VCaP (cell line): Measurements from ENCODE around the gene NFATC2IP.

Experiments used
- H3K27ac ChIP-seq: fragments of 450-650 bp; 2 replicates; pipeline ENCODE4 v1.5.1; 2017
- CTCF ChIP-seq: fragments of 450-650 bp; conservative IDR thresholded peaks from 2 replicates; pipeline ENCODE4 v1.5.1; 2017; ENCODE audit warnings: mild to moderate bottlenecking, moderate library complexity

Gene NFATC2IP

DNA sequence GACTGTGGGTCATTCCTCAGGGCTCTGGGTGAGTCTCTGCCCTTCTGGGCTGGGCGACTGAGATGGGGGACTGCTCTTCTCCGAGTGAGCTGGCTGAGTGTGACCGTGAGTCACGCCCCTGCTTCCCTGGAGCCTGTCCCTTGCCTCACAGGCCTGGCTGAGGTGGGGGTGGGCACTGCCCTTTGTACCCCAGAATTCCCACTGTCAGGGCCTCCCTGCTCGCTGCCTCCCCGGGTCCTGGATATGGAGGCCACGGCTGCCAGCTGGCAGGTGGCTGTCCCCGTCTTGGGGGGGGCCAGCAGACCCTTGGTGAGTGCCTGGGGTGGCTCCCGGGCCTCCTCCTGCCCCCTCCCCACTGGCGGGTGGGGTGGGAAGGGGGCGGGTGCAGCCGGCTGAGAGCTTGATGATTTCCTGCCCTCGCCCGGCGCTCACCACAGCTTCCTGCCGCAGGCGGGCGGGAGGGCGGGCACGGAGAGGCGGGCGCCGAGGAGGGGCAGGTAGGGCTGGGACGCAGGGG, 33.9 kb downstream of the NFATC2IP start, which contains the start of gene LAT:
LAT (plus strand) TSS at position 434 of the 517 bp plus-strand sequence. CDS start 366 bp downstream, outside the sequence.
- no peak for TF ChIP-seq CTCF
- H3K27ac ChIP-seq, result no peak within 1 kb of the TSS

DNA sequence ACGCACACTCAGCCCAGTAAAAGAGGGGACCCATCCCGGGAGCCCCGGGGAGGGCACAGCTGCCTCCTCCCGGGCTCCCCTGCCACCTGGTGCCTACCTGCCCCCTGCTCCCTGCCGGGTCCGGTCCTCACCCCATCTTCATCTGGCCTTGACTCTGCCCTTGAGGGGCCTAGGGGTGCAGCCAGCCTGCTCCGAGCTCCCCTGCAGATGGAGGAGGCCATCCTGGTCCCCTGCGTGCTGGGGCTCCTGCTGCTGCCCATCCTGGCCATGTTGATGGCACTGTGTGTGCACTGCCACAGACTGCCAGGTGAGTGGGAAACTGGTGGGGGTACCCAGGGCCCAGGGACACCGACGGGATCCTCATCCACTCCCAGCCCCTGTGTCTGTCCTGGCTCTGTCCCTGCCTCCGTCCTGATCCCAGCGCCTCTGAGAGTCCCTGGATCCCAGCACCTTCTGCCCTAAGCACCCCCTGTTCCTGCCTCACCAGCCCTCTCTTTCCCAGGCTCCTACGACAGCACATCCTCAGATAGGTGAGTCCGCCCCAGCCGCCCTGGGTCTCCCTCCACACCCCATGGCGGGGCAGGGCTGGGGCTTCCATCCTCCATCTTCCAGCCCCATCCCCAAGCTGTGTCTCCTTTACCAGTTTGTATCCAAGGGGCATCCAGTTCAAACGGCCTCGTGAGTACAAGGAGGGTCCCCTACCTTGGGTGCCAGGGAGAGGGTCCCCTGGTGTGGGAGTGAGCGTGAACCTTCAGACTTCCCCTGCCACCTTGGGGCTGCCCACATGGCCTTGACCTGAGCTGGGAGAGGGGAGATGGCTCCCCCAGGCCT, 34.7 kb downstream of the NFATC2IP start:
- TF ChIP-seq CTCF, result no peak

DNA sequence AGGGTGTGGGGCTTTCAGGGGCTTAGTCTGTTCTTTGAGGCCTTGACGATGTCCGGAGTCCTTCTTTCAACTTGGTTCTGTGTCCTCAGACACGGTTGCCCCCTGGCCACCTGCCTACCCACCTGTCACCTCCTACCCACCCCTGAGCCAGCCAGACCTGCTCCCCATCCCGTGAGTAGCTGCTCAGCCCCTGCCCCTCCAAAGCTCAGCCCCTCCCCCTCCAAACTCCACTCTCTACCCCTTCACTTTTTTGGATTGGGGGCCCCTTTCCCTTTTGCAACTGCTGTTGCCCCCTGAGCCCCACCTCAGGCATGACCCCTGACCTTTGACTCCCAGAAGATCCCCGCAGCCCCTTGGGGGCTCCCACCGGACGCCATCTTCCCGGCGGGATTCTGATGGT, 35.3 kb downstream of the NFATC2IP start:
- TF ChIP-seq CTCF, result no peak
- H3K27ac ChIP-seq, result no peak overlapping the region

More for the DNA sequence above, 34.7 kb downstream of the NFATC2IP start:
- no peak overlapping the region for H3K27ac ChIP-seq

DNA sequence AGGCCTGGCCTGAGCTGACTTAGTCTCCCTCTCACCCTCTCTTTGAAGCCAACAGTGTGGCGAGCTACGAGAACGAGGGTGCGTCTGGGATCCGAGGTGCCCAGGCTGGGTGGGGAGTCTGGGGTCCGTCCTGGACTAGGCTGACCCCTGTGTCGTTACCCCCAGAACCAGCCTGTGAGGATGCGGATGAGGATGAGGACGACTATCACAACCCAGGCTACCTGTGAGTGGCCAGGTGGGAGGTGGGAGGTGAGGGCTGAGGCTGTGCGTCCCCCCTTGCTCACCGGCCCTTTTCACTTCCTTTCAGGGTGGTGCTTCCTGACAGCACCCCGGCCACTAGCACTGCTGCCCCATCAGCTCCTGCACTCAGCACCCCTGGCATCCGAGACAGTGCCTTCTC, 35.8 kb downstream of the NFATC2IP start:
- TF ChIP-seq CTCF, result no peak
- no peak overlapping the region for H3K27ac ChIP-seq

DNA sequence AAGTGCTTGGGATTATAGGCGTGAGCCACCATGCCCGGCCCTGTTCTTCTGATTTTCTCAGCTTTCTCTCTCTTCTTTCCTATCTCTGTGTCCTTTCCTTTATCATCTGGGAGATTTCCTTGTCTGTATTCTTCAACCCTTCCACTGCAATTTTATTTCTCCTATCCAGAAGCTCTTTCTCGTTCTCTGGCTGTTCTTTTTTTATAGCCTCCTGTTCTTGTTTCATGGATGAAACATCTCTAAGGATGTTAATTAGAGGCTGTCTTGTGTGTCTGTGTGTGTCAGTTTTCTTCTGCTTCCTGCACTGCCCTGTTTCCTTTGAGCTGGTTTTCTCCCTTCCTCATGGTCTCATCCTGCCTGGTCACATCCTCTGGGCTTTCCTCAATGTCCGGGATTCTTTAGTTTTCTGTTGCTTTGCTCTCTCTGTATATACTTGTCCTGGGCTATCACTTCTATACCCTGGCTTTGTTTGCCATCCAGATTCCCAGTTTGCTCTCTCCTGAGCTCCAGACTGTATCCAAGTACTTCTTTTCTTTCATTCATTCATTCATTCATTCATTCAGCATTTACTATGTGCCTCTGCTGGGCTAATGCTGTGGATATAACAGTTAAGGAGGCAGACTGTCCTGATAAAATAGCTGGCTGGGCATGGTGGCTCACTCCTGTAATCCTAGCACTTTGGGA, 36.6 kb downstream of the NFATC2IP start:
- TF ChIP-seq CTCF, result no peak
- H3K27ac ChIP-seq, result no peak overlapping the region

DNA sequence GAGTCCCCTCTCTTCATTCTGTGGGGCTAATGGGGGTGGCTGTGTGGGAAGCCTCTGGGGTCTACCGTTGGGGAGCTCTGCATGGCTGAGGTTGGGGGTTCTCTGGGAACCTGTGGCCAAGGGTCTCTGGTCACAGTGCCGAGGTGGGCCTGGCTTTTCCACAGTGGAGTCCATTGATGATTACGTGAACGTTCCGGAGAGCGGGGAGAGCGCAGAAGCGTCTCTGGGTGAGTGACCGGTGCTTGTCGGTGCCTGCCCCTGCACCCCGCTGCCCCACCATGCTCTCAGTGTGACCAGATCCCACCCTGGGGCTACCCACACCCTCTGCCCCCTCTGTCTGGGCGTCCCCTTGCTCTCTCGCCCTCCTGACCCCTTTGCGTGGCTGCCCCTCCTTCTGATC, 38.6 kb downstream of the NFATC2IP start:
- no peak overlapping the region for H3K27ac ChIP-seq
- TF ChIP-seq CTCF, result no peak

DNA sequence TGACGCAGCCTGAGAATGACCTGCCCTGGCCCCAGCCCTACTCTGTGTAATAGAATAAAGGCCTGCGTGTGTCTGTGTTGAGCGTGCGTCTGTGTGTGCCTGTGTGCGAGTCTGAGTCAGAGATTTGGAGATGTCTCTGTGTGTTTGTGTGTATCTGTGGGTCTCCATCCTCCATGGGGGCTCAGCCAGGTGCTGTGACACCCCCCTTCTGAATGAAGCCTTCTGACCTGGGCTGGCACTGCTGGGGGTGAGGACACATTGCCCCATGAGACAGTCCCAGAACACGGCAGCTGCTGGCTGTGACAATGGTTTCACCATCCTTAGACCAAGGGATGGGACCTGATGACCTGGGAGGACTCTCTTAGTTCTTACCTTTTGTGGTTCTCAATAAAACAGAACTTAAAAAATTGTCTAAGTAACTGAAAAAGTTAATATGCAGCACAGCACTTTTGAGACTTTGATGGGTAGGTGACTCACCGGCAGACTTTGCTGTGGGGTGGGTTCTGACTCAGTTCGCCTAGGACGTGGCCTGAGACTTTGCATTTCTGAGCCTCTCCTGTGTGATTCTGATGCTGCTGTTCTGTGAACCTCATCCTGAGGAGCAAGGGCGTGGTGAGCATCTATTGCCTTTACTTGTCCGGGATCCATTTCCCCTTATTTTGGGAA, 39.8 kb downstream of the NFATC2IP start:
- no peak for TF ChIP-seq CTCF

More for the DNA sequence above, 39.8 kb downstream of the NFATC2IP start:
- no peak overlapping the region for H3K27ac ChIP-seq
